GM12864 (cell line): ENCODE measurements around the gene ARAP3.

ENCODE experiments used
- DNase-seq: peaks from one replicate; pipeline ENCODE4 v3.0.0-alpha.2; 2011; ENCODE audit warnings: low read depth
- H3K4me3 ChIP-seq: 2 replicates; pipeline ENCODE4 v1.5.1; 2011; ENCODE audit warnings: mild to moderate bottlenecking, low read depth, low read length, control low read depth
- TF ChIP-seq, protein P1 (sequence below): IDR thresholded peaks from 2 replicates; pipeline ENCODE4 v1.5.1; 2011; ENCODE audit warnings: low read depth, mild to moderate bottlenecking, moderate library complexity, low read length, control low read depth, inconsistent platforms; ENCODE audit errors: missing control alignments

Gene ARAP3

DNA sequence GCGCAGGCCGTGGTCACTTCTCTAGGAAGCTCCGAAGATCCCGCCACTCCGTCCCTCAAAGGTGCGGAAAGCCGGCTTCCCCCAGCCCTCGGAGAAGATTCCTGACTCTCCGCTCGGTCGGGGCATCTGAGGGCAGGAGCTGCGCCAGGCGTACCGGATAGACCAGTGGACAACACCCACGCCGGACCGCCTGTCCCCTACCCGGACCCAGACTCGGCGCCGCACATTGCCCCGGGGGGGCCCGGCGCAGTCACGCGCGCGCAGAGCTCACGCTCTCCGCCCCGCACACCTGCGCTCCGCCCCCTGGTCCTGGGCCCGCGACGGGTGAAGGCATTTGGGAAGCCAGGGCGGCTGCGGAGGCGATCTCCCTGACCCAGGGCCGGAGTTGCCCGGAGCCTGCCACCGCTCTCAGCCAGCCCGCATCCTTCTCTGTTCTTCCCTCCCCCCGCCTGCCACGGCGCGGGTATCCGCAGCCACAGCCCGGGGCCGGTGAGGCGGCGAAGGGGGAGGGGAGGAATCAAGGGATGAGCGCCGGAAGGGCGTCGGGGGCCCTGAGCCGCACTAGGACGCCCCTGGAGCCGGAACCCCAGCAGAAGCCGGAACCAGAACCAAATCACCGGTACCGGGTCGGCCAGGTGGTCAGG lies 44.8 kb downstream of the ARAP3 start:
- H3K4me3 ChIP-seq, result peak overlapping the region; percentile 85
- no peak for DNase-seq
- TF ChIP-seq, protein P1, sequence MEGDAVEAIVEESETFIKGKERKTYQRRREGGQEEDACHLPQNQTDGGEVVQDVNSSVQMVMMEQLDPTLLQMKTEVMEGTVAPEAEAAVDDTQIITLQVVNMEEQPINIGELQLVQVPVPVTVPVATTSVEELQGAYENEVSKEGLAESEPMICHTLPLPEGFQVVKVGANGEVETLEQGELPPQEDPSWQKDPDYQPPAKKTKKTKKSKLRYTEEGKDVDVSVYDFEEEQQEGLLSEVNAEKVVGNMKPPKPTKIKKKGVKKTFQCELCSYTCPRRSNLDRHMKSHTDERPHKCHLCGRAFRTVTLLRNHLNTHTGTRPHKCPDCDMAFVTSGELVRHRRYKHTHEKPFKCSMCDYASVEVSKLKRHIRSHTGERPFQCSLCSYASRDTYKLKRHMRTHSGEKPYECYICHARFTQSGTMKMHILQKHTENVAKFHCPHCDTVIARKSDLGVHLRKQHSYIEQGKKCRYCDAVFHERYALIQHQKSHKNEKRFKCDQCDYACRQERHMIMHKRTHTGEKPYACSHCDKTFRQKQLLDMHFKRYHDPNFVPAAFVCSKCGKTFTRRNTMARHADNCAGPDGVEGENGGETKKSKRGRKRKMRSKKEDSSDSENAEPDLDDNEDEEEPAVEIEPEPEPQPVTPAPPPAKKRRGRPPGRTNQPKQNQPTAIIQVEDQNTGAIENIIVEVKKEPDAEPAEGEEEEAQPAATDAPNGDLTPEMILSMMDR, result no peak

DNA sequence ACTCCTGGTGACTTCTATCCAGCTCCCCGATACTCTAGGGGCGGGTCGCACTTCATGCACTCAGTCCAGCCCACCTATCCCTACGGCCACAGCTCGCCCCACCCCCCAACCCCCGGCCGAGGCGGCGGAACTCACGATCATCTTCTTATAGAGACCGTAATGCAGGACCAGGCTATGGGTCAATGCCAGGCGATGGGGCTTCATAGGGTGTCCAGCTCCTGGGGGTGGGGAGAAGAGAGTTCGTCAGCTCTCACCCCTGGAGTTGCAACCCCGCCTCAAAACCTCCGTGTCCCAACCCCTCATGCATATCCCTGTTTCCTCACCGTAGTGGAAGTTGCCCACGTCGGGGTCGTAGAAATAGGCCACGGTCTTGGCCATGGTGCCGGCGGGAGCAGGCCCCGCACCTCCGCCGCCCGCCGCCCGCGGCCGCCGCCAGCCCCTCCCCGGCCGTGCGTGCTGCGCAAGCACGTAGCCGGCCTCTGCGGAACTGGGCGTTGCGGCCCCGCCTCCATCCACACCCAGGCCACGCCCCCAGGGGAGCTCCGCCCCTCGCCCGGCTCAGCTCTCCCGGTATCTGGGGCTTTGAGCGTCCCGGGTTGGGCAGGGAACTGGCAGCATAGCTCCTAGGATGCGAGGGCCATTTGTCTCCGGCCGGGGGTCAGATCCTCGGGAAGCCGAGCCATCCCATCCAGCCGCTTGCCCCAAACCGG lies 45.5 kb downstream of the ARAP3 start, which contains the start of the genes HDAC3 and RELL2:
Gene HDAC3, minus strand, starts transcription at position 437 of the 710 bp plus-strand sequence. Its CDS starts 59 bp downstream, at position 378.
Gene RELL2, plus strand, starts transcription at position 585 of the 710 bp plus-strand sequence. CDS start 1,229 bp downstream, outside the sequence.
- H3K4me3 ChIP-seq, result peak within 1 kb of the TSS; percentile 85
- TF ChIP-seq, protein P1, result no peak
- no peak for DNase-seq

DNA sequence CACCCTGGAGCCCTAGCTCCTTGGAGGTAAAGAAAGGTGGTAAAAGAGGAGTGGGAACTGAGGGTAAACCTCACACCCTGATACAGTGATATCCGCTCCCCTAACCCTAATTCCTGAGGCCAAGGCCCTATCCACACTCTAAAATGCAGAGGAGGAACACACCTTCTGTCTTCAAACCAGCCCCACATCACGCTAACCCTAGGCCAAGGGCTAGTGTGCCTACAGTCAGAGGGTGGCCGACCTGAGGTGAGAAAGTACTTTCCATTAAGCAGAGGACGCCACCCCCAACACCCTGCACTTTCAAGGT lies 46.0 kb downstream of the ARAP3 start:
- TF ChIP-seq, protein P1, result no peak
- peak overlapping the region; percentile 85 for H3K4me3 ChIP-seq
- DNase-seq, result no peak

DNA sequence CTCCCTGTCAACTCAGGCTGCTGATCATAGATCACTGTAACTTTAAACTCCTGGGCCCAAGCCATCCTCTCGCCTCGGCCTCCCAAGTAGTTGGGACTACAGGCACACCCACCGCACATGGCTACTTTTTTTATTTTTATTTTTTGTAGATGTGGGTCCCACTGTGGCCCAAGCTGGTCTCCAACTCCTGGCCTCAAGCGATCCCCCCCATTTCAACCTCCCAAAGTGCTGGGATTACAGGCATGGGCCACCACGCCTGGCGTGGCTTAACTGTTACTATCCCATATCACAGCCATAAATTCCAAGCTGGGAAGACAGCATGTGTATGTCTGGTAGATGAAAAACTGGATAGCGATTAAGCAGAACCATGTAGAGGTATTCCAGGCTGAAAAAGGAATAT lies 46.4 kb downstream of the ARAP3 start:
- no peak for DNase-seq
- H3K4me3 ChIP-seq, result peak overlapping the region; percentile 85
- TF ChIP-seq, protein P1, result no peak

DNA sequence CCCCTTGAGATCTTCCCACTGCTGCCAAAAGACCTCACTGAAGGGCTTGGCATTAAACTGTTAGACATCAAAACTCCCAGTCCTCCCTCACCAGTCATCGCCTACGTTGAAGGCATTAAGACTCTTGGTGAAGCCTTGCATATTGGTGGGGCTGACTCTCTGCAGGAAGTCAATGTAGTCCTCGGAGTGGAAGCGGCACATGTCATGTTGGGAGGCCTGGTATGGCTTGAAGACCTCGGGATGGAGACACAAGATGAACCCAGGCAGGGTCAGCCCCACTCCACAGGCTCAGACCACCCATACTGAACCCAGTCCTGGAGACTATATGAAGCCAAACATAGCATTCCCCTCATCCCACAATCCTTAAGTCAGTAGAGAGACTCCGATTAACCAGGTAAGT lies 47.3 kb downstream of the ARAP3 start:
- peak overlapping the region; percentile 32 for H3K4me3 ChIP-seq
- DNase-seq, result no peak
- TF ChIP-seq, protein P1, result no peak

DNA sequence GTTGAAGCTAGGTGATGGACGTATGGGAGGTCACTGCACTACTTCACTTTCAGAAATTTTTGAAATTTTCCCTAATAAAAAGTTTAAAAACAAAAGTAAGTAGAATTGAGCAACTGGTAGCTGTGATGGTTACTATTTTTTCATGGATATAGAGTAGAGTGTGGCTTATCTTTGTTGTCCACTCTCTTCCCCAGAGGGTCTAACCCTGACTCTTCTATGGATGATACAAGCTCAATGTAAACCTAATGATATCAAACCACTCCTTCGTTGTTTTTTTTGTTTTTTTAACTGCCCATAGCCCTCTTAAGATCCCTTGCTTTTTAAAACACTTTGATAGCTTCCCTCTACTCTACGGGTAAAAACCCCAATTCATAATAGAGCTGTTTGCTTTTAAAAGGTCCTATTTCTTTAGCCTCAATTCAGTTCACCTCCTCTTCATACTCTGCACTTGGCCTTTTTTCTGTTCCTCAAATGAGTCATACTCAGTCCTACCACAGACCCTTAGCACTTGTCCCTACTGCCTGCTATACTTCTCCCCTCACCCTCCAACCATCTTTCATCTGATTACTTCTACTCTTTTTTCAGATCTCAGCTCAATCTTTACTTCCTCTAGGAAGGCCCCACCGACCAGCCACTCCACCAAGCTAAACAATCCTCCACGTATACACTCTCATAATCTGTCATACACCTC lies 48.0 kb downstream of the ARAP3 start:
- TF ChIP-seq, protein P1, result no peak
- no peak overlapping the region; the same call in 1 of the 2 replicates for H3K4me3 ChIP-seq
- DNase-seq, result peak; percentile 71
